Adrenal gland (tissue), 5 donors: ENCODE data around the gene PATJ.

Experiments used
- CTCF ChIP-seq, 6 experiments: fragments of 450-650 bp in 4 of 6; fragments of 200-600 bp in 2 of 6; sonication (generic) in 1 of 6; IDR thresholded peaks; 1 replicate in 5 of 6; 2 replicates in 1 of 6; pipeline versions ENCODE4 v1.5.1 to v1.8.0; 2016 to 2021; ENCODE audit warnings: antibody characterized with exemption in 6 of 6, mild to moderate bottlenecking in 2 of 6, moderate library complexity in 1 of 6
- POLR2A ChIP-seq, 2 donors: fragments of 450-650 bp; IDR thresholded peaks; one replicate each; pipeline ENCODE4 v1.6.1; 2017; ENCODE audit warnings: antibody characterized with exemption in 2 of 2, mild to moderate bottlenecking in 2 of 2, moderate library complexity in 1 of 2
- donor health status: DM: no; HTN: no; CAD: no.

- TF ChIP-seq CTCF (IDR thresholded peaks at IDR 0.05): no peak
- TF ChIP-seq POLR2A (IDR thresholded peaks at IDR 0.05): no peak
Measured at GRCh38 chr1:62213075-62213914, 471.0 kb downstream of the PATJ start.
